ENCODE results near the gene DCAF15. TPM values are rescaled to one million over a fixed set of nuclear protein-coding genes. Genes with fewer than 3 reads are reported as not detected.

Gene DCAF15
- total and polyA plus RNA-seq, 2 donors (not counting 3 experiments of a cell fraction or from before 2014, with no cell fraction given): 41.9 to 42.4 TPM

- no TSS peak for BruUV-seq (replicated peaks)
- H4K20me1 ChIP-seq (replicated peaks; ENCODE audit: control insufficient read depth, extremely low read depth, insufficient read depth, low read length): no peaks in the 10 kb centered on the region
- intact Hi-C loops (cut with micrococcal nuclease) (loop anchor here (1.0 to 5.0 kb wide), 5 partner anchors 26 to 902 kb away; partner anchors contain the start of gene LYL1), dilution Hi-C loops (cut with MboI; ENCODE audit: extremely low pct_ligation_motif_present, low sequenced_read_pairs) (no loop called here)
- POLR2A ChIA-PET: interaction anchor here (0.8 kb wide), 1 partner anchor 78 kb away, joined by 3 read pairs; no protein-coding TSS in a partner anchor
- H3K9me3 ChIP-seq (replicated peaks; ENCODE audit: control insufficient read depth, insufficient read depth, low read length): no peaks in the 10 kb centered on the region
- H2AFZ ChIP-seq (ENCODE audit: low read depth, low read length): peak overlapping the region; percentile 50
- no peak for TF ChIP-seq CTCF (IDR thresholded peaks at IDR 0.05; ENCODE audit: extremely low read depth in 1 of 2, insufficient read depth in 1 of 2, low read depth in 1 of 2, low read length in 2 of 2)
- TF ChIP-seq MAX (IDR thresholded peaks at IDR 0.05; ENCODE audit: insufficient read depth, insufficient read length): peak; percentile 81
- no peak for TF ChIP-seq GATA2 (IDR thresholded peaks at IDR 0.05; ENCODE audit: insufficient read depth, insufficient read length, low read depth, low read length)
- no peak for TF ChIP-seq FOS (IDR thresholded peaks at IDR 0.05; ENCODE audit: borderline replicate concordance, insufficient read depth, low read length)
- no peak for TF ChIP-seq EZH2 (IDR thresholded peaks at IDR 0.05; ENCODE audit: borderline replicate concordance, low read depth, low read length, severe bottlenecking)
- TF ChIP-seq POLR2A (IDR thresholded peaks at IDR 0.05; ENCODE audit: low read depth, low read length): no peak
- no peaks in the 10 kb centered on the region for H3K36me3 ChIP-seq (ENCODE audit: control insufficient read depth in 2 of 2, extremely low read depth in 1 of 2, insufficient read depth in 2 of 2, low read length in 2 of 2)
- peak; percentile 52 for DNase-seq (ENCODE audit: low read depth, low spot score)
- peak overlapping the region in 1 of 3 experiments; percentile 61 for H3K4me3 ChIP-seq (replicated peaks in 1 of 3; ENCODE audit: insufficient read depth in 1 of 3, low read depth in 1 of 3, low read length in 3 of 3)
- peak overlapping the region; percentile 58 for H3K4me2 ChIP-seq (ENCODE audit: insufficient read depth, low read length)
- peak overlapping the region; percentile 8 for H3K9ac ChIP-seq (replicated peaks; ENCODE audit: extremely low read depth, insufficient read depth, low read length)
- H3K27me3 ChIP-seq (ENCODE audit: control insufficient read depth in 2 of 2, insufficient read depth in 2 of 2, low read length in 2 of 2): no peaks in the 10 kb centered on the region
- CTCF ChIA-PET: interaction anchor here (1.5 to 2.9 kb wide), 5 partner anchors 16 to 52 kb away, joined by 5 to 11 read pairs (median 8); partner anchors contain the start of genes DCAF15 and IL27RA
- H3K9me1 ChIP-seq (replicated peaks; ENCODE audit: control insufficient read depth, extremely low read depth, insufficient read depth, low read length): no peaks in the 10 kb centered on the region
- peaks cover 20% of the 10 kb centered on the region for H3K4me1 ChIP-seq (ENCODE audit: control insufficient read depth, extremely low read depth, insufficient read depth, low read length)
- no peak for FAIRE-seq
- peaks cover 8% of the 10 kb centered on the region for H3K79me2 ChIP-seq (ENCODE audit: control insufficient read depth, insufficient read depth, low read length)
- peak overlapping the region; percentile 5 for H3K27ac ChIP-seq (ENCODE audit: insufficient read depth, low read depth, low read length)
Observed at GRCh38 chr19:14004619-14005348, 52.5 kb downstream of the DCAF15 start.
